KBM-7 (cell line): ENCODE results near the gene JAZF1.

Source experiments
- DNase-seq: peaks from one replicate; pipeline ENCODE4 v3.0.0-alpha.2; 2015
- in situ Hi-C: fragments of 300-500 bp; cut with MboI; formaldehyde crosslinking; loops from 2 replicates; pipeline ENCODE4 v1.14.3; 2020; ENCODE audit warnings: low sequenced_read_pairs, low pct_unique_long_range_greater_than_20kb, mixed read lengths

The JAZF1 gene

DNA sequence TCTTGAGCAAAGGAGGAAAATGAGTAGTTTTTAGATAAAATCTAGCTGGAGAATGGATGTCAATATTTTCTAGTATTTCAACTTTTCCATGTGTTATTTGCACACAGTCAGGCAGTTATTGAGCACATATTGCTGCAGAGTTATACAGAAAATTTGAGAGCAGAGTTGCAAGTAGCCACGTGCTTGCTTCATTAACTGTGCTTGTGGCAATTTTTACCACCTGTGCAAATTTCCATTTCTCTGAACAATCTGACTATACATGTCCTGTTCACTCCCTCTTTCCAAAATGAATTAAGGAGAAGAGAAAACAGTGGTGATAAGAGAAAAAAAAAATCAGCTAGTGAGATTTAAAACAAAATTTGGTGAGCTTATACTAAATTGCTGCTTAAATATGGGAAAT, 262.1 kb downstream of the JAZF1 start:
- in situ Hi-C loops: no loop called here
- no peak for DNase-seq

GRCh38 chr7:27917774-27918314, 262.8 kb downstream of the JAZF1 start:
- in situ Hi-C loops: no loop called here
- no peak for DNase-seq

GRCh38 chr7:27917119-27917518, 263.5 kb downstream of the JAZF1 start:
- DNase-seq: no peak
- in situ Hi-C loops: no loop called here

DNA sequence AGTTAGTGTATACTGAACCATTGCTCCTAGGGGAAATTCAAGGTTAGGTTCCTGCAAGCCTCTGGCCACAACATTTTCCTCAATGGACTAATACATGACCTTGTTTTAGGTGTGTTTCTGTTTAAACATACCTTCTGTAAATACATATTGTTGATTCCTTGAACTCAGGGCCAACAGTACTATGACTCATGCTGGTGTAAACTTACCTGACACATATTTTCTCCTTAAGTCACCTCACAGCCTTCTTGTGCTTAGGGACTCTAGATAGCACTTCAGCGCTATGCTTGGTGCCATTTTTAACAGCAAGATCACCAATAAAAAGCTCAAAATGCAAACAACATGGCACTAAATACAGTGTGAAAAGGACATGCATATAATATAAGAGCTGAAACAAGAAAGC, 264.2 kb downstream of the JAZF1 start:
- no peak for DNase-seq
- in situ Hi-C loops: no loop called here

- in situ Hi-C loops: no loop called here
- DNase-seq: no peak
Observed at GRCh38 chr7:27914409-27914808, 266.2 kb downstream of the JAZF1 start.

DNA sequence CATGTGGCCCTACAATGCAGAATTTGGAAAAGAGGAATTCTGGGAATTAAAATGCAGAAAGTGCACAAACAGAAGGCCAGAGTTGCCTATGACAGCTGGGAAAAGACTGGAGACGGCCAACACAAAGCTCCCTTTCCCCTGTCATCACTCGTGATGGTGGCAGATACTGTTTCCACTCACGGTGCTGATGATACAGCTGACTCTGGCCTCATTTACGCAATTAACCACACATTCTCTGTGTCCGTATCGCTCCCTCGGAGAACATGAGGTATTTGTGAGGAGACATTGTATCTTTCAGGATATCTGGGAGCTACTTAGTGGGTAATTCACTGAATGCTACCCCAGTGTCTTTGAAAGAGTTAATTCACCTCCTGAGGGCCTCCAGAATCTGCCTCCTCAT, 267.8 kb downstream of the JAZF1 start:
- no peak for DNase-seq
- in situ Hi-C loops: no loop called here

- DNase-seq: no peak
- in situ Hi-C loops: no loop called here
Observed at GRCh38 chr7:27911920-27912319, 268.7 kb downstream of the JAZF1 start.

- no peak for DNase-seq
- in situ Hi-C loops: no loop called here
Observed at GRCh38 chr7:27910326-27910725, 270.3 kb downstream of the JAZF1 start.

GRCh38 chr7:27908534-27909165, 271.9 kb downstream of the JAZF1 start:
- DNase-seq: no peak
- in situ Hi-C loops: no loop called here

DNA sequence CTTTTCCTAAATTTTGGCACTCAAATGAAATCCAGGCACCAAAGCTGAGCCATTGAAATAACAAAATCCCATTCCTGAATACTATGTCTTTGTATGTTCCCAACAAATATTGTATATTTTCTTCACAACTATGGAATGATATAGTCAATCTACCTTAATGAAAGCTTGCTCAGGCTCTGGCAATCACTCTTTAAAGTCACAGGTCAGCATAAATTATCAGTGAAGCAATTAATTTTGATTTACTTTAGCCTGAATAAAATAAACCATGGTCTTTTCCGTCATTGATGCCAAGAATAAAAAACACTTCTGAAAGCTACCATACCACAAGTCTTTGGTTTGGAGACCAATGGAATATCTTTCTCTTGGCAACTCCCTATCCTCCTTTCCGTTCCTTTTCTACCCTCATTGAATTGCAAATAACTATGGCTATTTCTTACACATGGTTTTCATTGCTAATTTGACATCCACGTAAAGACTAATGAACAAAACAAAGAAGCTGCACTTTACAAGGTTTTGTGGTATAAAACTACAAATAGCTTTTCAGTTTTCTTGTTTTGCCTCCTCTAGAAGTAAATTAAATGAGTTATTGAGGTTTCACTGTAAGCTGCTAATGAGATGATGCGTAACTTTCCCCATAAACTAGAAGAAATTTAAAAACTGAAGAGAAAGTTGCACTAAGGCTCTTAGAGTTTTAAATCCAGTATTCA, 274.1 kb downstream of the JAZF1 start:
- in situ Hi-C loops: no loop called here
- no peak for DNase-seq

- in situ Hi-C loops: no loop called here
- no peak for DNase-seq
Observed at GRCh38 chr7:27905951-27906350, 274.6 kb downstream of the JAZF1 start.

DNA sequence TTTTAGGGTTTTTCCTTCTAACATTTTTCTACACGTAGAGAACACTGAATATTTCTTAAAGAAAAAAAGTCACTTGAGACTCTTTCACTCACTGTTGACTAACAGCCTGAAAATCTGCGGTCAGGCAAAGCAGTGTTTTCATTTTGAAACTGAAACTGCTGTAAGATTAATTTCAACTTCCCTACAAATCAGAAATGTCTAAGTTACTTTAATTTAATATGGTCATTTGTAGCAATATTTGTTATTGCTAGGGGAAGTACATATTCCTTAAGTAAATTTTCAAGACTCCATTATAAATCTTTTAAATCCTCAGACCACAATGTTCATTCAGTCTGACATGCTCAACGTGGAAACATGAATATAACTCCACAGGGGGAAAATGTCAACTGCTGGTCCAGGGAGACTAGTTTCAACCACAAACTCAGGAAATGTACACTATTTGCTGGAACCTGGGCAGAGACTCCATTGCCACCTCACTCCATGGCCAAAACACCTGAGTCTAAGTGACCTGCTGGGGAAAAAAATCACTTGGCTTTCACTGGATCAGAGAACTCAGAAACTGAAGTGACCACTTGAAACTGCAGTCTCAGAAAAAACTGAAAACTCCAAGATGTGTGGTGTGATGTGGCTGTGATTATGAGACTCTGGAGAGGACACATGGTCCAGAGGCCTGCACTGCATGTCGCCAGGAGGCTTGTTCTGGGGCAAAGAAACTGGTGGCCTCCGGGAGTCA, 279.4 kb downstream of the JAZF1 start:
- in situ Hi-C loops: no loop called here
- DNase-seq: peak; percentile 9

- in situ Hi-C loops: no loop called here
- no peak for DNase-seq
Observed at GRCh38 chr7:27900006-27900405, 280.6 kb downstream of the JAZF1 start.

- no peak for DNase-seq
- in situ Hi-C loops: no loop called here
Observed at GRCh38 chr7:27899601-27900000, 281.0 kb downstream of the JAZF1 start.

DNA sequence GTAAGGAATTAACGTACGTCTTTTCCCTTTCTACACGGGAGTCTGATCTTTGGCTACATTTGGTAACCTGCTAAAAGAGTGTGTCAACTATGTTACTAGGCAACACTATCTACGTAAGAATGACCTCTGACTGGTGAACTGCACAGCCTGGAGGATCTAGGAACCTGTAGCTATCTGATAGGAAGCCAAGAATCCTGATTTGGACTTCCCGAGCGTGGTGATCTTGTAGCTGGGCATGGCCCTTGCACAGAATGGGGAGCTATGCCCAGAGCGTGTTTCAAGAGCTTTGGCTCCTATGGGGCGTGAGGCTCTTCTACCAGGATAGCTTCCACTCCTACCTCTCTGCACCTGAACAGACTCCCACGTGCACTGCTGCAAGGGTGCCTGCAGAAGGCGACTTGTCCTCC, 283.2 kb downstream of the JAZF1 start:
- no peak for DNase-seq
- in situ Hi-C loops: no loop called here

- DNase-seq: no peak
- in situ Hi-C loops: no loop called here
Observed at GRCh38 chr7:27897001-27897400, 283.6 kb downstream of the JAZF1 start.

- in situ Hi-C loops: no loop called here
- peak; percentile 50 for DNase-seq
Observed at GRCh38 chr7:27895551-27895950, 285.0 kb downstream of the JAZF1 start.

DNA sequence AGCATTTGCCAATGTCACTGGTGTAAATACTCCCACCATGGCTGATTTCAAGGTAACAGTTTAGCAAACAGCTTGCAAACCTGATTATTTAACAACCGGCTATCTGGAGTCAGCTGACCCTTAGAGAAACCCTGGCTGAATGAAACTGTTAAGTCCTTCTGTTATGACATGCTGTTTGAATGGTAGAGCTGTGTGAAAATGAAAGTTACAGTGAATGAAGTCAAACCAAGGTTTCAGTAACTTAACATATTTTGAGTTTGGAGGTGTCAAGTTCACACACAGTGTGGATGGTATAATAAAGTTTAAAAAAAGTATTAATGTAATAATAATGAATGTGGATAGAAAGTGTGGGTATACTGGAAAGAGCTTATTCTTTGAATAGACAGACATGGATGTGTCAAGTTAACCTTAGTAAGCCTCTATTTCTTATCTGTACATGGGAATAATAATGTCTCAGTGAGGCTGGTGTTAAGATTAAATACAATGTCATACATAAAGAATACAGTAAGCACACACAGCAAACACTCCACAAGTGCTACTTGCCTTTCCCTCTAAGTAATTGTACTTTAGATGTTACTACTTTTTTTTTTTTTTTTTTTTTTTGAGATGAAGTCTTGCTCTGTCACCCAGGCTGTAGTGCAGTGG, 290.3 kb downstream of the JAZF1 start:
- in situ Hi-C loops: no loop called here
- DNase-seq: no peak

- in situ Hi-C loops: no loop called here
- no peak for DNase-seq
Observed at GRCh38 chr7:27889800-27890199, 290.8 kb downstream of the JAZF1 start.

- no peak for DNase-seq
- in situ Hi-C loops: no loop called here
Observed at GRCh38 chr7:27888736-27889135, 291.9 kb downstream of the JAZF1 start.
